H1 (cell line): ENCODE results near the gene TNFRSF14. TPM values are rescaled to one million over a fixed set of nuclear protein-coding genes. Genes with fewer than 3 reads are reported as not detected.

Experiments
- CTCF ChIA-PET: fragments of 300-600 bp; sonication (Branson Sonifier 250); formaldehyde crosslinking; loops from one replicate; lab custom pipeline; 2021; ENCODE audit not compliant: partially characterized antibody; lab: Charles Lee
- POLR2A ChIA-PET: fragments of 300-600 bp; sonication (Branson Sonifier 250); formaldehyde crosslinking; loops from one replicate; lab custom pipeline; 2021; ENCODE audit warnings: inconsistent platforms; ENCODE audit not compliant: partially characterized antibody; lab: Charles Lee
- DNase-seq, 2 experiments: peaks; one replicate each; pipeline versions ENCODE4 v3.0.0 to v3.0.0-alpha.2; 2010 to 2022; ENCODE audit warnings: low spot score in 2 of 2, low read depth in 1 of 2, mixed read lengths in 1 of 2
- FAIRE-seq: peaks from 2 replicates; lab custom pipeline; 2011; peaks lifted over from hg19 to GRCh38; lab: Jason Lieb, UNC
- H2AFZ ChIP-seq: 2 replicates; pipeline ENCODE4 v1.8.1; 2012; ENCODE audit warnings: low read length, inconsistent platforms
- H2AK5ac ChIP-seq: 2 replicates; pipeline ENCODE4 v1.6.1; 2013; ENCODE audit warnings: low read depth, low read length
- H2BK120ac ChIP-seq: replicated peaks from 2 replicates; pipeline ENCODE3; 2013; ENCODE audit warnings: low read depth, low read length, inconsistent platforms
- H2BK12ac ChIP-seq: 2 replicates; pipeline ENCODE4 v1.6.1; 2013; ENCODE audit warnings: low read depth, low read length
- H2BK15ac ChIP-seq: 2 replicates; pipeline ENCODE4 v1.6.1; 2013; ENCODE audit warnings: low read length
- H2BK20ac ChIP-seq: 2 replicates; pipeline ENCODE4 v1.6.1; 2013; ENCODE audit warnings: low read length
- H2BK5ac ChIP-seq: 2 replicates; pipeline ENCODE4 v1.6.1; 2013; ENCODE audit warnings: low read depth, low read length
- H3K14ac ChIP-seq: 2 replicates; pipeline ENCODE4 v1.6.1; 2013; ENCODE audit warnings: inconsistent platforms; ENCODE audit not compliant: insufficient read length
- H3K18ac ChIP-seq: 2 replicates; pipeline ENCODE4 v1.6.1; 2013; ENCODE audit warnings: low read length; ENCODE audit errors: extremely low read depth
- H3K23ac ChIP-seq: 2 replicates; pipeline ENCODE4 v1.6.1; 2013; ENCODE audit warnings: inconsistent platforms; ENCODE audit not compliant: insufficient read length
- H3K23me2 ChIP-seq: 2 replicates; pipeline ENCODE4 v1.6.1; 2013; ENCODE audit warnings: low read depth, low read length
- H3K27ac ChIP-seq: 2 replicates; pipeline ENCODE4 v1.6.1; 2011; ENCODE audit warnings: low read depth, low read length, inconsistent platforms
- H3K27me3 ChIP-seq, 4 experiments: replicated peaks in 1 of 4; 1 replicate in 1 of 4; 2 replicates in 3 of 4; pipeline versions ENCODE4 v1.6.1 to v1.8.1; 2011 to 2013; ENCODE audit warnings: low read length in 3 of 4, mild to moderate bottlenecking in 3 of 4, inconsistent platforms in 2 of 4, mixed read lengths in 2 of 4, moderate library complexity in 1 of 4; ENCODE audit not compliant: control insufficient read depth in 3 of 4, insufficient read depth in 3 of 4; ENCODE audit errors: extremely low read depth in 1 of 4
- H3K36me3 ChIP-seq, 4 experiments: 2 replicates each; pipeline versions ENCODE4 v1.6.1 to v1.8.1; 2011 to 2013; ENCODE audit warnings: mild to moderate bottlenecking in 4 of 4, low read length in 3 of 4, moderate library complexity in 2 of 4, control low read depth in 1 of 4, inconsistent platforms in 1 of 4; ENCODE audit not compliant: insufficient read depth in 4 of 4, control insufficient read depth in 2 of 4
- H3K4ac ChIP-seq: replicated peaks from 2 replicates; pipeline ENCODE3; 2013; ENCODE audit warnings: low read length, low read depth, mixed read lengths, inconsistent platforms; ENCODE audit not compliant: insufficient read length
- H3K4me1 ChIP-seq, 4 experiments: replicated peaks in 1 of 4; 1 replicate in 1 of 4; 2 replicates in 3 of 4; pipeline versions ENCODE4 v1.6.1 to v1.8.1; 2011 to 2013; ENCODE audit warnings: low read length in 3 of 4, inconsistent platforms in 2 of 4, mixed read lengths in 1 of 4; ENCODE audit not compliant: insufficient read depth in 4 of 4, control insufficient read depth in 3 of 4
- H3K4me2 ChIP-seq, 2 experiments: 2 replicates each; pipeline versions ENCODE4 v1.6.1 to v1.8.1; 2011 to 2013; ENCODE audit warnings: low read depth in 2 of 2, low read length in 2 of 2, control low read depth in 1 of 2, inconsistent platforms in 1 of 2, mild to moderate bottlenecking in 1 of 2; ENCODE audit not compliant: insufficient read depth in 1 of 2
- H3K4me3 ChIP-seq, 4 experiments: fragments of 200-600, 300-600 bp in 1 of 4; sonication (generic), shearing (Covaris generic), sonication (Bioruptor Twin) in 1 of 4; 2 replicates each; pipeline versions ENCODE4 v1.5.1 to v1.8.1; 2011 to 2016; ENCODE audit warnings: low read length in 4 of 4, low read depth in 3 of 4, control low read depth in 2 of 4, inconsistent platforms in 2 of 4, mild to moderate bottlenecking in 2 of 4, mixed read lengths in 1 of 4, moderate library complexity in 1 of 4; ENCODE audit not compliant: insufficient read depth in 2 of 4; ENCODE audit errors: extremely low read depth in 1 of 4
- H3K56ac ChIP-seq: replicated peaks from 2 replicates; pipeline ENCODE3; 2013; ENCODE audit warnings: low read depth, mild to moderate bottlenecking, mixed read lengths, low read length, inconsistent platforms; ENCODE audit not compliant: insufficient read length
- H3K79me1 ChIP-seq: 2 replicates; pipeline ENCODE4 v1.6.1; 2013; ENCODE audit warnings: low read depth, low read length, control low read depth
- H3K79me2 ChIP-seq, 2 experiments: 2 replicates each; pipeline versions ENCODE4 v1.6.1 to v1.8.1; 2012 to 2013; ENCODE audit warnings: low read length in 2 of 2, mild to moderate bottlenecking in 2 of 2, inconsistent platforms in 1 of 2; ENCODE audit not compliant: insufficient read depth in 2 of 2, control insufficient read depth in 1 of 2
- H3K9ac ChIP-seq, 4 experiments: replicated peaks in 1 of 4; 1 replicate in 1 of 4; 2 replicates in 3 of 4; pipeline versions ENCODE4 v1.6.1 to v1.8.1; 2011 to 2013; ENCODE audit warnings: low read depth in 3 of 4, low read length in 3 of 4, control low read depth in 2 of 4, mild to moderate bottlenecking in 2 of 4, moderate library complexity in 2 of 4, inconsistent platforms in 1 of 4; ENCODE audit errors: extremely low read depth in 1 of 4
- H3K9me3 ChIP-seq, 2 experiments: 2 replicates each; pipeline versions ENCODE4 v1.6.1 to v1.8.1; 2012 to 2013; ENCODE audit warnings: mild to moderate bottlenecking in 2 of 2, moderate library complexity in 2 of 2, control low read depth in 1 of 2, inconsistent platforms in 1 of 2, low read depth in 1 of 2, low read length in 1 of 2, mixed read lengths in 1 of 2; ENCODE audit not compliant: insufficient read depth in 2 of 2
- H4K20me1 ChIP-seq, 2 experiments: replicated peaks in 1 of 2; 2 replicates each; pipeline versions ENCODE3 to v1.8.1; 2011 to 2013; ENCODE audit warnings: inconsistent platforms in 2 of 2, low read length in 2 of 2, mild to moderate bottlenecking in 1 of 2; ENCODE audit not compliant: insufficient read depth in 2 of 2, control insufficient read depth in 1 of 2
- H4K5ac ChIP-seq: 2 replicates; pipeline ENCODE4 v1.6.1; 2013; ENCODE audit warnings: low read length, low read depth, mixed read lengths, inconsistent platforms; ENCODE audit not compliant: insufficient read length
- H4K8ac ChIP-seq: 2 replicates; pipeline ENCODE4 v1.8.0; 2013; ENCODE audit warnings: mild to moderate bottlenecking, moderate library complexity, low read length, inconsistent platforms; ENCODE audit not compliant: insufficient read depth; ENCODE audit errors: extremely low read depth
- H4K91ac ChIP-seq: replicated peaks from 2 replicates; pipeline ENCODE3; 2013; ENCODE audit warnings: low read length, mixed read lengths, inconsistent platforms; ENCODE audit not compliant: insufficient read length
- CEBPB ChIP-seq: IDR thresholded peaks from 2 replicates; pipeline ENCODE4 v1.6.1; 2012; ENCODE audit warnings: low read depth, low read length
- RAD21 ChIP-seq, 2 experiments: IDR thresholded peaks in 1 of 2; conservative IDR thresholded peaks in 1 of 2; 2 replicates each; pipeline ENCODE4 v1.6.1; 2011; ENCODE audit warnings: low read depth in 2 of 2, low read length in 2 of 2, improper control_type of control experiment in 1 of 2, inconsistent platforms in 1 of 2, mild to moderate bottlenecking in 1 of 2, moderate library complexity in 1 of 2
- RNF2 ChIP-seq: fragments of 200-900, 300-1000 bp; sonication (generic); IDR thresholded peaks from 2 replicates; pipeline ENCODE4 v1.7.1; 2016; ENCODE audit warnings: borderline replicate concordance, low read depth, mild to moderate bottlenecking, antibody characterized with exemption, low read length; ENCODE audit not compliant: poor library complexity, severe bottlenecking; ENCODE audit errors: missing control alignments
- SIRT6 ChIP-seq: IDR thresholded peaks from one replicate; pipeline ENCODE4 v1.7.1; 2012; ENCODE audit warnings: low read length, inconsistent platforms
- TCF12 ChIP-seq: IDR thresholded peaks from 2 replicates; pipeline ENCODE4 v1.6.1; 2011; ENCODE audit warnings: low read depth, mild to moderate bottlenecking, low read length
- TEAD4 ChIP-seq: IDR thresholded peaks from 2 replicates; pipeline ENCODE4 v1.6.1; 2012; ENCODE audit warnings: low read depth, low read length, inconsistent platforms, mixed read lengths
- WGBS, 2 experiments: shearing (Covaris generic) in 1 of 2; methylation state at CpG; one replicate each; pipeline versions ENCODE4 v1.1.6 to v1.1.7; 2013 to 2015; ENCODE audit warnings: low lambda C conversion rate in 2 of 2, mixed read lengths in 2 of 2, inconsistent platforms in 1 of 2, low coverage in 1 of 2, missing lambda C conversion rate in 1 of 2; ENCODE audit not compliant: insufficient replicate concordance in 2 of 2, insufficient coverage in 1 of 2, insufficient read length in 1 of 2; ENCODE audit errors: extremely low coverage in 1 of 2, missing lambda C conversion rate in 1 of 2; 5-methylcytosine and 5-hydroxymethylcytosine counted together
- polyA plus RNA-seq, 7 experiments: library from polyadenylated mRNA; depleted of rRNA in 3 of 7; stranded (reverse) in 5 of 7; unstranded in 2 of 7; fragments of >200 nt in 5 of 7; fragments of 200-250 nt in 2 of 7; gene quantifications; 1 replicate in 5 of 7; 2 replicates in 1 of 7; 4 replicates in 1 of 7; pipeline versions ENCODE4 v1.2.1 to v1.2.3, GENCODE V29; 2011 to 2013; ENCODE audit warnings: missing spikeins in 2 of 7, mixed read lengths in 2 of 7
- total RNA-seq: library from RNA; stranded (reverse); fragmentation: NEBNext Ultra II Directional; extraction: Animal tissue kit (Norgen Biotek cat#: 25700); gene quantifications from 2 replicates; pipeline ENCODE4 v1.2.1, GENCODE V29; 2021
- TF ChIP-seq, protein P1 (sequence below), 3 experiments: IDR thresholded peaks; 1 replicate in 2 of 3; 2 replicates in 1 of 3; pipeline versions ENCODE4 v1.5.1 to v1.6.1; 2011; ENCODE audit warnings: low read length in 3 of 3, mild to moderate bottlenecking in 3 of 3, inconsistent platforms in 2 of 3, low read depth in 1 of 3, moderate library complexity in 1 of 3; ENCODE audit not compliant: insufficient read depth in 1 of 3; ENCODE audit errors: control extremely low read depth in 1 of 3

Gene TNFRSF14
- total and polyA plus RNA-seq, 2 of the 8 experiments (the other 6 are each of a cell fraction or from before 2014, with no cell fraction given) = 0.36 to 0.50 TPM

DNA sequence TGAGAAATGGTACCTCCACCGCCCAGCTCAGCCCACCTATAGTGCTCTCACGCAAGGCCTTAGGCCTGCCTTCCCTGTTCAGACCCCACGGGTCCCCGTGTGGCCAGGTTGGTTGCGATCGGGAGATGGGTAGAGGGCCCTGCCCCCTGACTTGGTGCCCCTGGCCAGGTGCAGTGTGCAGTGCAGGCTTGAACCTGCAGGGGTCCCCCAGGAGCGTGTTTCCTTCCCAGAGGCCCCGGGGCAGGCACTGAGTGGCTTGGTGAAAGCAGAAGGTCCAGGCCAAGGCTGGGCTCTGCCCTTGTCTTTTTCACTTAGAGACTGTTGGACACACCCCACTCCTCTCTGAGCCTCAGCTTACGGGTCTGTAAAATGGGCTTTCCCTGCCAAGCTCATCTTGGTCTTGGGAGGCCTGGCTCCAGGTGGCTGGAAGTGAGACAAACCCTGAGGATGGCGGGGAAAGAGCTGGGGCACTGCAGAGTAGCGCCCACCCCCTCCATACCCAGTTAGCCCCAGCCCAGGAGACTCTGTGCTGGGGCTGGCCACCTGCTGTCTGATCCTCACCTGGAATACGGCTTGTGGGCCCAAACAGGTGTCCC, 16.8 kb upstream of the TNFRSF14 start:
- Histone ChIP-seq H4K8ac (no peak overlapping the region), H2AK5ac (no peak overlapping the region), H3K79me2 (no peaks in the 10 kb centered on the region), H4K5ac (no peak overlapping the region), H3K23me2 (no peaks in the 10 kb centered on the region), H4K20me1 (peaks cover 0 to 5% of the 10 kb centered on the region in 2 experiments), H2BK15ac (no peak overlapping the region), H2BK20ac (no peak overlapping the region), H2BK12ac (0 out of 2 replicates have a peak overlapping the region, but pooled peaks have one; percentile 39), H3K27me3 (peaks cover 0 to 44% (median 33%) of the 10 kb centered on the region in 4 experiments; a peak in 6 of 7 replicates), H3K56ac (no peak overlapping the region), H3K14ac (no peak overlapping the region), H2BK120ac (no peak overlapping the region), H3K4me2 (no peak overlapping the region), H3K9me3 (no peaks in the 10 kb centered on the region), H3K4me3 (no peak overlapping the region), H3K27ac (no peak overlapping the region), H3K79me1 (no peaks in the 10 kb centered on the region), H2AFZ (no peak overlapping the region), H3K4ac (no peak overlapping the region), H4K91ac (peak overlapping the region; percentile 91), H3K23ac (no peak overlapping the region), H3K9ac (no peak overlapping the region), H3K4me1 (peaks cover 0 to 36% (median 20%) of the 10 kb centered on the region in 4 experiments; a peak in 6 of 7 replicates), H3K18ac (no peak overlapping the region), H2BK5ac (no peak overlapping the region), H3K36me3 (no peaks in the 10 kb centered on the region)
- DNase-seq (peak in 1 of 2 experiments; percentile 92), FAIRE-seq (no peak)
- 63% methylated on average over 8 of the region's 12 CpGs; no CpG with 5 or more reads in 1 of the 2 experiments for WGBS, 2 experiments
- POLR2A ChIA-PET = interaction anchor here (0.6 kb wide), 1 partner anchor 97 kb away, joined by 3 read pairs; no protein-coding TSS in a partner anchor
- no peak for TF ChIP-seq RNF2
- TF ChIP-seq RAD21 (IDR thresholded peaks at IDR 0.05 in 1 of 2, conservative IDR thresholded peaks at IDR 0.05 in 1 of 2; ENCODE audit: low read depth in 2 of 2, low read length in 2 of 2) = peak; percentile 36 to 48
- peak; percentile 77; the same call in 1 of the 2 replicates for TF ChIP-seq TCF12
- no peak for TF ChIP-seq TEAD4
- TF ChIP-seq SIRT6 = no peak
- TF ChIP-seq CEBPB = no peak
- TF ChIP-seq, protein P1, sequence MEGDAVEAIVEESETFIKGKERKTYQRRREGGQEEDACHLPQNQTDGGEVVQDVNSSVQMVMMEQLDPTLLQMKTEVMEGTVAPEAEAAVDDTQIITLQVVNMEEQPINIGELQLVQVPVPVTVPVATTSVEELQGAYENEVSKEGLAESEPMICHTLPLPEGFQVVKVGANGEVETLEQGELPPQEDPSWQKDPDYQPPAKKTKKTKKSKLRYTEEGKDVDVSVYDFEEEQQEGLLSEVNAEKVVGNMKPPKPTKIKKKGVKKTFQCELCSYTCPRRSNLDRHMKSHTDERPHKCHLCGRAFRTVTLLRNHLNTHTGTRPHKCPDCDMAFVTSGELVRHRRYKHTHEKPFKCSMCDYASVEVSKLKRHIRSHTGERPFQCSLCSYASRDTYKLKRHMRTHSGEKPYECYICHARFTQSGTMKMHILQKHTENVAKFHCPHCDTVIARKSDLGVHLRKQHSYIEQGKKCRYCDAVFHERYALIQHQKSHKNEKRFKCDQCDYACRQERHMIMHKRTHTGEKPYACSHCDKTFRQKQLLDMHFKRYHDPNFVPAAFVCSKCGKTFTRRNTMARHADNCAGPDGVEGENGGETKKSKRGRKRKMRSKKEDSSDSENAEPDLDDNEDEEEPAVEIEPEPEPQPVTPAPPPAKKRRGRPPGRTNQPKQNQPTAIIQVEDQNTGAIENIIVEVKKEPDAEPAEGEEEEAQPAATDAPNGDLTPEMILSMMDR (IDR thresholded peaks at IDR 0.05; ENCODE audit: control extremely low read depth in 1 of 3, insufficient read depth in 1 of 3, low read depth in 1 of 3, low read length in 3 of 3) = peak in 2 of 3 experiments; percentile 59 to 60; a peak in 3 of 4 replicates
- CTCF ChIA-PET = interaction anchor here (0.7 to 3.0 kb wide), 17 partner anchors 8 to 850 kb away, joined by 3 to 17 read pairs (median 4); partner anchors contain the start of genes PANK4 and TNFRSF14
